Activated CD4-positive, alpha-beta memory T cell treated with anti-CD3 and anti-CD28 coated beads for 36 hours (primary cell): ENCODE measurements around the gene NEU3. TPM values are rescaled to one million over a fixed set of nuclear protein-coding genes. Genes with fewer than 3 reads are reported as not detected.
"Not testable (repeated sequence)": the region's sequence is repeated elsewhere in the genome, so short reads cannot be mapped to it uniquely, and the experiment has no call there.

Source experiments
- CTCF ChIA-PET: fragments of 350-600 bp; sonication (Branson Sonifier 250); formaldehyde crosslinking; loops from one replicate; lab custom pipeline; 2021; ENCODE audit warnings: antibody characterized with exemption, inconsistent platforms; lab: Charles Lee
- POLR2A ChIA-PET: fragments of 350-600 bp; sonication (Branson Sonifier 250); formaldehyde crosslinking; loops from one replicate; lab custom pipeline; 2021; ENCODE audit warnings: antibody characterized with exemption; lab: Charles Lee
- DNase-seq: peaks from one replicate; pipeline ENCODE4 v3.0.0-alpha.2; 2020
- H3K27ac Mint-ChIP-seq: one replicate; pipeline ENCODE4 v1.8.0; 2021; ENCODE audit warnings: mixed read lengths
- H3K27me3 Mint-ChIP-seq: one replicate; pipeline ENCODE4 v1.8.0; 2021; ENCODE audit warnings: mixed read lengths
- H3K36me3 Mint-ChIP-seq: one replicate; pipeline ENCODE4 v1.8.0; 2021; ENCODE audit warnings: mixed read lengths
- H3K4me1 Mint-ChIP-seq: one replicate; pipeline ENCODE4 v1.8.0; 2021; ENCODE audit warnings: low read depth, mixed read lengths
- H3K4me3 Mint-ChIP-seq: one replicate; pipeline ENCODE4 v1.8.0; 2021; ENCODE audit warnings: mild to moderate bottlenecking, mixed read lengths
- H3K9me3 Mint-ChIP-seq: one replicate; pipeline ENCODE4 v1.8.0; 2021; ENCODE audit warnings: mixed read lengths
- intact Hi-C: fragments of 100-400 bp; cut with micrococcal nuclease; formaldehyde crosslinking; loops from one replicate; pipeline ENCODE4 v1.15.1; 2023
- total RNA-seq, 2 experiments: library from RNA; stranded (reverse); gene quantifications; one replicate each; pipeline ENCODE4 v1.2.3, GENCODE V29; 2021

Gene NEU3
- total RNA-seq, 2 experiments from 2014 or later: 13.6 to 14.3 TPM

GRCh38 chr11:74954199-74954598 lies 34.5 kb upstream of the NEU3 start:
- intact Hi-C loops: no loop called here
- POLR2A ChIA-PET: interaction anchor here (0.6 kb wide), 1 partner anchor 9 kb away, joined by 3 read pairs; no protein-coding TSS in a partner anchor
- no peak for DNase-seq
- CTCF ChIA-PET: interaction anchor here (1.8 kb wide), 1 partner anchor 24 kb away, joined by 4 read pairs; no protein-coding TSS in a partner anchor
- Mint-ChIP-seq H3K36me3 (peaks cover 19% of the 10 kb centered on the region), H3K4me3 (no peak overlapping the region), H3K4me1 (peaks cover 78% of the 10 kb centered on the region), H3K27me3 (no peaks in the 10 kb centered on the region), H3K27ac (no peak overlapping the region), H3K9me3 (no peaks in the 10 kb centered on the region)

GRCh38 chr11:74956397-74957015 lies 32.2 kb upstream of the NEU3 start:
- peaks cover 77% of the 10 kb centered on the region for H3K4me1 Mint-ChIP-seq
- H3K9me3 Mint-ChIP-seq: no peaks in the 10 kb centered on the region
- H3K4me3 Mint-ChIP-seq: no peak overlapping the region
- no peak for DNase-seq
- no peak overlapping the region for H3K27ac Mint-ChIP-seq
- intact Hi-C loops: no loop called here
- peaks cover 12% of the 10 kb centered on the region for H3K36me3 Mint-ChIP-seq
- no peaks in the 10 kb centered on the region for H3K27me3 Mint-ChIP-seq
- POLR2A ChIA-PET: no interaction called here
- CTCF ChIA-PET: interaction anchor here (0.8 to 2.2 kb wide), 3 partner anchors 27 to 285 kb away, joined by 3 to 7 read pairs (median 4); no protein-coding TSS in a partner anchor

GRCh38 chr11:74957937-74958629 lies 30.6 kb upstream of the NEU3 start:
- peaks cover 9% of the 10 kb centered on the region for H3K36me3 Mint-ChIP-seq
- intact Hi-C loops: no loop called here
- no peak for DNase-seq
- H3K27ac Mint-ChIP-seq: no peak overlapping the region
- POLR2A ChIA-PET: no interaction called here
- H3K4me1 Mint-ChIP-seq: peaks cover 79% of the 10 kb centered on the region
- no peaks in the 10 kb centered on the region for H3K27me3 Mint-ChIP-seq
- H3K4me3 Mint-ChIP-seq: no peak overlapping the region
- CTCF ChIA-PET: interaction anchor here (1.4 kb wide), 1 partner anchor 28 kb away, joined by 4 read pairs; no protein-coding TSS in a partner anchor
- H3K9me3 Mint-ChIP-seq: no peaks in the 10 kb centered on the region

GRCh38 chr11:74960128-74960527 lies 28.6 kb upstream of the NEU3 start:
- intact Hi-C loops, POLR2A ChIA-PET, H3K9me3 Mint-ChIP-seq, CTCF ChIA-PET, H3K27ac Mint-ChIP-seq, H3K27me3 Mint-ChIP-seq, DNase-seq, H3K4me3 Mint-ChIP-seq: not testable (repeated sequence)
- Mint-ChIP-seq H3K36me3 (peaks cover 17% of the 10 kb centered on the region), H3K4me1 (peaks cover 64% of the 10 kb centered on the region)

- Mint-ChIP-seq H3K4me3 (no peak overlapping the region), H3K4me1 (peaks cover 15% of the 10 kb centered on the region), H3K27ac (no peak overlapping the region), H3K9me3 (no peaks in the 10 kb centered on the region), H3K36me3 (peaks cover 28% of the 10 kb centered on the region), H3K27me3 (no peaks in the 10 kb centered on the region)
- no peak for DNase-seq
- ChIA-PET POLR2A (no interaction called here), CTCF (no interaction called here)
- intact Hi-C loops: no loop called here
Observed at GRCh38 chr11:74966651-74967050, 22.1 kb upstream of the NEU3 start.

- Mint-ChIP-seq H3K4me1 (no peaks in the 10 kb centered on the region), H3K4me3 (no peak overlapping the region), H3K27me3 (no peaks in the 10 kb centered on the region), H3K36me3 (peaks cover 39% of the 10 kb centered on the region), H3K9me3 (no peaks in the 10 kb centered on the region), H3K27ac (no peak overlapping the region)
- ChIA-PET POLR2A (no interaction called here), CTCF (no interaction called here)
- intact Hi-C loops: no loop called here
- no peak for DNase-seq
Observed at GRCh38 chr11:74970852-74971395, 17.8 kb upstream of the NEU3 start.

GRCh38 chr11:74971424-74971823 lies 17.3 kb upstream of the NEU3 start:
- Mint-ChIP-seq H3K27me3 (no peaks in the 10 kb centered on the region), H3K4me1 (no peaks in the 10 kb centered on the region), H3K9me3 (no peaks in the 10 kb centered on the region), H3K4me3 (no peak overlapping the region), H3K27ac (no peak overlapping the region), H3K36me3 (peaks cover 39% of the 10 kb centered on the region)
- ChIA-PET CTCF (no interaction called here), POLR2A (no interaction called here)
- DNase-seq: no peak
- intact Hi-C loops: no loop called here

- Mint-ChIP-seq H3K9me3 (no peaks in the 10 kb centered on the region), H3K27ac (no peak overlapping the region), H3K27me3 (no peaks in the 10 kb centered on the region), H3K4me3 (no peak overlapping the region), H3K36me3 (peaks cover 38% of the 10 kb centered on the region), H3K4me1 (no peaks in the 10 kb centered on the region)
- intact Hi-C loops: no loop called here
- POLR2A ChIA-PET: no interaction called here
- DNase-seq: no peak
- CTCF ChIA-PET: interaction anchor here (1.7 kb wide), 1 partner anchor 270 kb away, joined by 5 read pairs; no protein-coding TSS in a partner anchor
Observed at GRCh38 chr11:74978041-74978440, 10.7 kb upstream of the NEU3 start.

GRCh38 chr11:74980634-74981033 lies 8.1 kb upstream of the NEU3 start:
- no peaks in the 10 kb centered on the region for H3K9me3 Mint-ChIP-seq
- intact Hi-C loops: no loop called here
- H3K27me3 Mint-ChIP-seq: no peaks in the 10 kb centered on the region
- DNase-seq: no peak
- no peaks in the 10 kb centered on the region for H3K4me1 Mint-ChIP-seq
- no peak overlapping the region for H3K27ac Mint-ChIP-seq
- ChIA-PET CTCF (no interaction called here), POLR2A (no interaction called here)
- H3K36me3 Mint-ChIP-seq: peaks cover 19% of the 10 kb centered on the region
- no peak overlapping the region for H3K4me3 Mint-ChIP-seq

GRCh38 chr11:74981888-74982287 lies 6.8 kb upstream of the NEU3 start:
- ChIA-PET POLR2A (no interaction called here), CTCF (interaction anchor here (0.6 to 1.1 kb wide), 2 partner anchors 52 kb away, joined by 3 read pairs; no protein-coding TSS in a partner anchor)
- H3K4me1 Mint-ChIP-seq: no peaks in the 10 kb centered on the region
- H3K9me3 Mint-ChIP-seq: no peaks in the 10 kb centered on the region
- DNase-seq: no peak
- peaks cover 19% of the 10 kb centered on the region for H3K36me3 Mint-ChIP-seq
- H3K27ac Mint-ChIP-seq: no peak overlapping the region
- intact Hi-C loops: no loop called here
- no peaks in the 10 kb centered on the region for H3K27me3 Mint-ChIP-seq
- H3K4me3 Mint-ChIP-seq: no peak overlapping the region

GRCh38 chr11:74984070-74984469 lies 4.7 kb upstream of the NEU3 start:
- H3K36me3 Mint-ChIP-seq: peaks cover 11% of the 10 kb centered on the region

GRCh38 chr11:74984730-74985129 lies 4.0 kb upstream of the NEU3 start:
- intact Hi-C loops: no loop called here
- Mint-ChIP-seq H3K4me3 (no peak overlapping the region), H3K27ac (no peak overlapping the region), H3K36me3 (peaks cover 10% of the 10 kb centered on the region), H3K4me1 (peaks cover 4% of the 10 kb centered on the region), H3K9me3 (no peaks in the 10 kb centered on the region), H3K27me3 (no peaks in the 10 kb centered on the region)
- ChIA-PET CTCF (no interaction called here), POLR2A (interaction anchor here (0.5 to 1.1 kb wide), 2 partner anchors 36 to 378 kb away, joined by 3 to 5 read pairs; partner anchors contain the start of genes SPCS2 and XRRA1)
- no peak for DNase-seq

More at GRCh38 chr11:74984070-74984469, 4.7 kb upstream of the NEU3 start:
- Mint-ChIP-seq H3K27ac (no peak overlapping the region), H3K4me3 (no peak overlapping the region), H3K9me3 (no peaks in the 10 kb centered on the region), H3K4me1 (no peaks in the 10 kb centered on the region), H3K27me3 (no peaks in the 10 kb centered on the region)
- CTCF ChIA-PET: no interaction called here
- POLR2A ChIA-PET: interaction anchor here (1.1 kb wide), 1 partner anchor 35 kb away, joined by 3 read pairs; the partner anchor contains the start of genes SPCS2 and XRRA1
- DNase-seq: no peak
- intact Hi-C loops: no loop called here
